ENCODE measurements around the gene SAPCD2. TPM values are rescaled to one million over a fixed set of nuclear protein-coding genes. Genes with fewer than 3 reads are reported as not detected.

Gene SAPCD2
- total RNA-seq, 1 experiment from 2014 or later: 29.8 TPM

- Histone ChIP-seq H3K4me1 (ENCODE audit: insufficient read depth, low read length) (no peaks in the 10 kb centered on the region), H3K23me2 (ENCODE audit: insufficient read length, low read depth, low read length, poor library complexity, severe bottlenecking) (no peaks in the 10 kb centered on the region), H2BK20ac (ENCODE audit: low read depth, low read length, poor library complexity, severe bottlenecking) (no peak overlapping the region), H4K5ac (ENCODE audit: insufficient read length, low read depth, low read length) (no peak overlapping the region), H3K79me1 (ENCODE audit: insufficient read depth, low read depth, low read length, poor library complexity, severe bottlenecking) (no peaks in the 10 kb centered on the region), H3K9me3 (ENCODE audit: control insufficient read depth, low read depth, low read length) (no peaks in the 10 kb centered on the region), H2BK15ac (ENCODE audit: low read depth, low read length) (no peak overlapping the region), H3K18ac (ENCODE audit: insufficient read length, low read depth, low read length) (no peak overlapping the region), H2AK5ac (ENCODE audit: insufficient read length, low read length) (no peak overlapping the region), H4K20me1 (ENCODE audit: control insufficient read depth, insufficient read depth, insufficient read length) (peaks cover 4% of the 10 kb centered on the region), H2AFZ (ENCODE audit: low read length) (no peak overlapping the region), H3K27ac (ENCODE audit: insufficient read length, low read depth, low read length) (no peak overlapping the region), H4K91ac (ENCODE audit: insufficient read length, low read depth, low read length) (no peak overlapping the region), H3K27me3 (ENCODE audit: insufficient read depth, low read length) (no peaks in the 10 kb centered on the region), H2BK120ac (ENCODE audit: low read depth, low read length, poor library complexity, severe bottlenecking) (no peak overlapping the region), H2BK12ac (ENCODE audit: insufficient read length, low read depth, low read length) (no peak overlapping the region), H3T11ph (ENCODE audit: low read length) (no peak overlapping the region), H4K8ac (replicated peaks; ENCODE audit: insufficient read length, low read depth, low read length) (no peak overlapping the region), H3K14ac (ENCODE audit: insufficient read depth, low read length) (no peak overlapping the region), H3K56ac (ENCODE audit: insufficient read length, low read depth, low read length) (no peak overlapping the region), H2BK5ac (ENCODE audit: insufficient read length, low read length) (no peak overlapping the region), H3K79me2 (ENCODE audit: insufficient read depth, low read length) (no peaks in the 10 kb centered on the region), H3K4me2 (ENCODE audit: insufficient read depth, insufficient read length, low read length) (no peak overlapping the region), H3K4ac (ENCODE audit: low read depth, low read length) (no peak overlapping the region), H3K23ac (ENCODE audit: insufficient read length, low read depth, low read length) (no peak overlapping the region), H3K9ac (ENCODE audit: extremely low read depth, insufficient read length, low read length) (no peak overlapping the region)
- Mint-ChIP-seq H3K4me3 (no peak overlapping the region), H3K27me3 (ENCODE audit: low read depth) (peaks cover 2% of the 10 kb centered on the region; the same call in 1 of the 2 replicates), H3K27ac (no peak overlapping the region), H3K9me3 (no peaks in the 10 kb centered on the region), H3K4me1 (peaks cover 8 to 17% of the 10 kb centered on the region in 2 experiments), H3K36me3 (ENCODE audit: insufficient read depth in 1 of 3, low read depth in 3 of 3) (peaks cover 0 to 5% (median 4%) of the 10 kb centered on the region in 3 experiments; a peak in 4 of 7 replicates)
- DNase-seq: no peak
- TF ChIP-seq, protein P1, sequence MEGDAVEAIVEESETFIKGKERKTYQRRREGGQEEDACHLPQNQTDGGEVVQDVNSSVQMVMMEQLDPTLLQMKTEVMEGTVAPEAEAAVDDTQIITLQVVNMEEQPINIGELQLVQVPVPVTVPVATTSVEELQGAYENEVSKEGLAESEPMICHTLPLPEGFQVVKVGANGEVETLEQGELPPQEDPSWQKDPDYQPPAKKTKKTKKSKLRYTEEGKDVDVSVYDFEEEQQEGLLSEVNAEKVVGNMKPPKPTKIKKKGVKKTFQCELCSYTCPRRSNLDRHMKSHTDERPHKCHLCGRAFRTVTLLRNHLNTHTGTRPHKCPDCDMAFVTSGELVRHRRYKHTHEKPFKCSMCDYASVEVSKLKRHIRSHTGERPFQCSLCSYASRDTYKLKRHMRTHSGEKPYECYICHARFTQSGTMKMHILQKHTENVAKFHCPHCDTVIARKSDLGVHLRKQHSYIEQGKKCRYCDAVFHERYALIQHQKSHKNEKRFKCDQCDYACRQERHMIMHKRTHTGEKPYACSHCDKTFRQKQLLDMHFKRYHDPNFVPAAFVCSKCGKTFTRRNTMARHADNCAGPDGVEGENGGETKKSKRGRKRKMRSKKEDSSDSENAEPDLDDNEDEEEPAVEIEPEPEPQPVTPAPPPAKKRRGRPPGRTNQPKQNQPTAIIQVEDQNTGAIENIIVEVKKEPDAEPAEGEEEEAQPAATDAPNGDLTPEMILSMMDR (conservative IDR thresholded peaks at IDR 0.05): no peak
- no CpG with 5 or more reads among the region's 12 CpGs for WGBS (ENCODE audit: extremely low coverage, insufficient read length, low lambda C conversion rate)
Measured at GRCh38 chr9:137064880-137065164, 5.5 kb downstream of the SAPCD2 start.

All from H9 (cell line).